HG03378 (cell line): ENCODE data around the gene MTCP1.

Source experiments
- ATAC-seq: cut with Tn5 transposase; IDR thresholded peaks from one replicate; pipeline ENCODE4 v1.9.1; 2021; ENCODE audit warnings: mild to moderate bottlenecking, moderate library complexity; ENCODE audit not compliant: unreplicated experiment

Gene MTCP1, protein sequence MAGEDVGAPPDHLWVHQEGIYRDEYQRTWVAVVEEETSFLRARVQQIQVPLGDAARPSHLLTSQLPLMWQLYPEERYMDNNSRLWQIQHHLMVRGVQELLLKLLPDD

GRCh38 chrX:155070975-155071693 lies at the start of gene MTCP1, which contains the start of the genes BRCC3 and CMC4:
TSS of gene MTCP1 (minus strand) at chrX:155071136. CDS start at chrX:155066010, 5,126 bp downstream.
TSS of gene BRCC3 (plus strand) at chrX:155071508. CDS start at chrX:155071528, 20 bp downstream.
TSS of gene CMC4 (minus strand) at chrX:155071136. CDS start at chrX:155064023, 7,113 bp downstream.
- no peak for ATAC-seq

DNA sequence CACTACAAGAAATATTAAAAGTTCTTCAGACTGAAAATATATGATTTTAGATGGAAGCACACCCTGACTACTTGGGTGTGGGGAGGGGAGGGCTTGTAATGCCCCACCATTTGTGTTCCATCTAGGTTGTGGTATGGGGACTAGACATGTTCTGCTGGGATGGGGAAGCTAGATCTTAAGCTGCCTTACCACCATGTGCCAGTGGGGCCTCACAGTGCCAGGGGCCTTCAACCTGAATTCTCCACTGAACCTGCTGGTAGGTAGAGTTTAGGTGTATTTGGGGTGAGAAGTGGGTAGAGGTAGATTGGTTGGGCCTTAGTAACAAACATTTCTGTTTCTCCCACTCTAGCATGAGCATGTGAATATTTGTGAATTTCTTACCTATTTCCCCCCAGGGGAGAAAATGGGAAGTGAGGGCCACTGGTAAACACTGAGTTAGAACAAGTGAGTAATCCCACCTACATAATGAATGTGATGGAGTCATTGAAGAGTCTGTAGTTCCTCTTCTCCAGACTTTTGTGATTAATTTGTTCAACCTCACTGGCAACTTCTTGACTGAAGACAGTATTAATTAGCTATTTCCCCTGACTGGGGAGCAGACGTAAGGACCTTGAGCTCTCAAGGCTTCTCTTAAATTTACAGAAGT lies 44.4 kb upstream of the MTCP1 start:
- no peak for ATAC-seq

- ATAC-seq = no peak
Measured at GRCh38 chrX:155113097-155113496, 42.2 kb upstream of the MTCP1 start.

DNA sequence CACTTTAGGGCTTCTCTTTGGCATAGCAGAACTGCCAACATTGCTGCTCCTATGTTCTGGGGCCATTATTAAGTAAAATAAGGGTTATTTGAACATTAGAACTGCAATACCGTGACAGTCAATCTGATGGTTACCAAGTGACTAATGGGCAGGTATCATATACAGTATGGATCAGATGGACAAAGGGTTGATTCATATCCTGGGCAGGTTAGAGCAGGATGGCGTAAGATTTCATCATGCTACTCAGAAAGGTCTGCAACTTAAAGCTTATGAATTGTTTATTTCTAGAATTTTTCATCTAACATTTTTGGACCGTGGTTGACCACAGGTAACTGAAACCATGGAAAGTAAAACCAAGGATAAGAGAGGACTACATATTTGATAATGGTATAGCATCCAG lies 41.2 kb upstream of the MTCP1 start:
- ATAC-seq = no peak

- no peak for ATAC-seq
Measured at GRCh38 chrX:155108427-155108826, 37.5 kb upstream of the MTCP1 start.

- no peak for ATAC-seq
Measured at GRCh38 chrX:155105919-155106318, 35.0 kb upstream of the MTCP1 start.

- peak; percentile 75 for ATAC-seq
Measured at GRCh38 chrX:155094468-155095061, 23.6 kb upstream of the MTCP1 start.

DNA sequence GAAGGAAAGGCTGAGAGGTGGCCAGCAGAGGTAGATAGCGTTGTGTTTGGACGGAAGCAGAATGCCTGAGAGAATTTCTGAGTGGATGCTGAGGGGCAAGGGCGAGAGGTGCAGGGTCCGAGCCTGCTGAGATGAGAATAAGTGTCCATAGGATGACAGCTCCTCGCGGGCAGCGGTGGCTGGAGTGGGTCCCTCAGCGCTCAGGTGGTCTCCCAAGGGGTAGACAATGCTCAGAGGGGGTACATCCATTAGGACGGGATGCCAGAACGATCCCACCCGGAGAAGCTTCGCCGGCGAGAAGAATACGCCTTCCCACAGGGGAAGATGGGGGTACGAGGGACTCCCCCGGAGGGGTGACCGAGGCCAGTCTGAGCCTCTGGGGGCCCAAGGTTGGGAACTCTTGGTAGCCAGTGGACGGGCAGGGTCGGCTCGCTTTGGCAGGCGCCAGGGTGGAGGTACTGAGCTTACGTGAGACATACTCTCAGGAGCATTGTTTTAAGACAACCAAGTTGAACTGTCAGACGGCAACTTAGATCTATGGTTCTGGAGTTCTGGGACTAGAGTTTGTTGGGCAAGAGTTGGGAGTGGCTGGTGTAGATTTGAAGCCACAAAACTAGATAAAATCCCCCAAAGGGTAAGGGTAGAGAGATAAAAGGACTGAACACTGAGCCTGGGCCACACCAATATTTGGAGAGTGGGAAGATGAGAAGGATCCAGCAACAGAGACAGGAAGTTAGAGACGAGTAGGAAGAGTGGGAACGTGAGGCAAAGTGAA lies 16.2 kb upstream of the MTCP1 start:
- ATAC-seq = no peak

- ATAC-seq = no peak
Measured at GRCh38 chrX:155086202-155086840, 15.4 kb upstream of the MTCP1 start.

GRCh38 chrX:155071694-155072280 lies 851 bp upstream of the MTCP1 start:
- no peak for ATAC-seq

DNA sequence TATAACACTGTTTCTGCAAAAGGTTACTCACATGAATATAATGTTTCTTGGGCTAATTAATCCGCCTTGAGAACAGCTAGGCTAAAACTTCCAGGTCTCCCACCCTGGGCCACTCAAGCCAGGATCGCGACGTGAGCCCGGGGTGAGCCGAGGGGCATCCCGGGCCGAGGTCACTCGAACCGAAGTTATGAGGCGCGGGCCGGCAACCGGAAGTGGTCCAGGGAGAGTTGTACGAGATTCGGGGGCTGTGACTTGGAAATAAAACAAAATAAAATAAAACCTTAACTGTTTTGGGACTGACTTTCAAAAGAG lies 317 bp downstream of the MTCP1 start:
- ATAC-seq = no peak

- no peak for ATAC-seq
Measured at GRCh38 chrX:155070038-155070437, 898 bp downstream of the MTCP1 start.

GRCh38 chrX:155069414-155069813 lies 1.5 kb downstream of the MTCP1 start:
- no peak for ATAC-seq

DNA sequence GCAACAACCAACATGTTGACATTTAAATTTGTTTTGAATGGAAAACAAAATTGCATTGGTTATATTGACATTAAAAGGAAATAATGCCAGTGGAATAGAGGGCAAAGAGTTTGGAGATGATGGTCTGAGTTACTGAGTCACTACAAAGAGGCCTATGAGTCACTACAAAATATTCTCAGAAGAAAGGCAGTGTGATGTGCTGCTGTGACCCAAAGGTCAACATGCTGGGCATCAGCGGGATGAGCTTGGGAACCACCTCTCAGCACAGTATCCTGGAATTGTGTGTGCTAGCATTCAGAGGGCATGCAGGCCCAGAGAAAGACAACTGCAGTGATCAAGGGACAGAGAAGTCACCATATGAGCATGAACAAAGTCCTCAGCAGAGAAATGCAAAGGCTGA lies 2.8 kb downstream of the MTCP1 start:
- no peak for ATAC-seq

DNA sequence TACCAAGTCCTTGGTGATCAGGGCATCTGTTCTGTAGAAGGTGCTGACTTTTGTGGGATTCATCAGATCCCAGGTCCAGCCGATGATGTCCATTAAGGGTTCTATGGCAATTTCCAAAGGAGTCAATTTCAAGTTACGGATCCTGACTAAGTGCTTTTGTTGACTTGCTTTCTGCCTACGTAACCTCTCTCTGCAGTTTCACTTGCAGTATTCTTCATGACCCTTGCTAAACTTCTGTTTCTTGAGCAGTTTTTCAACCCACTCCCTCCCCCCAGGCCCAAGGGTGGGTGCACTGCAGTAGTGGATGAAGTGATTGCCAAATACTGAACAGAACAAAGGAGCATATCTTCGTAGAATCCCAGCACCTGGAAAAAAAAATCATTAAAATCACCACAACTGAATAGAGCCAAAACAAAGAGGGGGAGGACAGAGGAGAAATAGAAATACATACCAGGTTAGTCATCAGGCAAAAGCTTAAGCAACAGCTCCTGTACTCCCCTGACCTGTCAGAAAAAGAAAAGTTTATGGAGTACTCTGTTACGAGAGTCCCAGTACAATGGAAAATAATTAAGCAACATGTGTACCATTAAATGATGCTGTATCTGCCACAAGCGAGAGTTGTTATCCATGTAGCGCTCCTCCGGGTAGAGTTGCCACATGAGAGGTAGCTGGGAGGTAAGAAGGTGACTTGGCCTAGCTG lies 5.8 kb downstream of the MTCP1 start:
- ATAC-seq = no peak

- no peak for ATAC-seq
Measured at GRCh38 chrX:155061760-155062159, 9.2 kb downstream of the MTCP1 start.

DNA sequence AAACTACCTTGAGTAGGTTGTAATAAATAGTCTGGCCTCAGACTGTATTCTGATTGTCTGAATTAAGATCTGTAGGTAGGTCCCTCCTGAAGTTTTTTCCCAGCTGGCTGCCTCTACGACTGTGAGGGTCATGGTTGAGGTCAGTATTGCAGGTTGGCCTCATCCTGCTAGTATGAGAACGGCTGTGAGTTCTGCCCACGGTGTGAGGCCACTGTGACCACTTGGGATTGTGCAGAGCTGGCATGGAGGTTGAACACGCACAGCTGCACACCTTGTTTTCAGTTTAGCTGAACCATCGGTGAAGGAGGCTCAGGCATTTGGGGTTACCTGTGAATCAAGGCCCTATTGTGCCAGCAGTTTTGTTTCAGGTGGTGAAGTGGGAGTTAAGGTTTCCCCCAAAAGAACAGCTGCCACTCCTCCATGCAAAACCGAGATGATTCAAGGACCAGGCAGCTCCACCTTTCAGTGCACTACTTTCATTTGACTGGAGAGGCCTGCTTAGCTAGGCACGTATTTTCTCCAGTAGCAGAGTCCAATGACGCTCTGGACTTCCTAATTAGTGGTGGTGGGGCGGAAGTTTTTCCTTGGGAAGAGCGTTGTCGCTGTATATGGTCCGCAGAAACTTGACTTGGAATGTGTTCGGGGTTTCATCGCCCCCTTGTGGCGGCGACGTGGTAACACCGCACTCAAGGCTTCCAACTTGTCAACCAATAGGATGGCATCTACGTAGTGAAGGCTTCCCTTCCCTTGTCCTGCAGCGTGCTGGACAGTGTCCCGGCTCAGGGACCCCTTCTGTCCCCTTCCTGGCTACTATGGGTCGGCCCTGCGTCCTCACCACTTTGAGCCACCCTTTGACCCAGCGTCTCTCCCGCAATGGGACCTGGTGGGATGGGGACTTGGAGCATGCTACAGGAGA lies 13.8 kb downstream of the MTCP1 start:
- peak; percentile 90 for ATAC-seq

- ATAC-seq = no peak
Measured at GRCh38 chrX:155056471-155056870, 14.5 kb downstream of the MTCP1 start.

DNA sequence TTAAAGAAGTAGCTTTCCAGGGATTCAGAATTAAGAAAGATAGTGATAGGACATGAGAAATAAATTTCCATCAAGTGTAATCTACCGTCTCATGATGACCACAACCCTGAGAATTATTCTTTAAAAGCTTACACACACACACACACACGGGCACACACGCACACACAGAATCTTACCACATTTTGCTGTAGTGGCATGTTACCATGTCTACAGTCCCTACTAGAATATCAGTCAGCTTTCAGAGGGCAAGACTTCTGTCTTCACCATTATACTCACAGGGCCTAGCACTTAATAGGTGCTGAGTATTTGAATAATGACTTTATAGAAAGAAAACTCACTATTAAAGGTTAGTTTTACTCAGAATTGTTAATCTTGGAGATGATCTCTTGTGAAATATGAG lies 15.4 kb downstream of the MTCP1 start:
- no peak for ATAC-seq
